ENCODE measurements around the gene EPHA3.

EPHA3 gene

GRCh38 chr3:89104499-89104898 lies 2.9 kb upstream of the EPHA3 start:
- H3K9ac ChIP-seq (ENCODE audit: low read depth, low read length, poor library complexity), result no peak overlapping the region
- H2BK5ac ChIP-seq (ENCODE audit: low read length), result no peak overlapping the region
- H3K9me3 ChIP-seq (replicated peaks in 1 of 2; ENCODE audit: control insufficient read depth in 2 of 2, insufficient read depth in 1 of 2, low read depth in 1 of 2, low read length in 2 of 2), result no peaks in the 10 kb centered on the region
- no peak overlapping the region for H2AFZ ChIP-seq (ENCODE audit: low read length)
- no peak overlapping the region for H2BK12ac ChIP-seq (ENCODE audit: low read length)
- H3K4me2 ChIP-seq (ENCODE audit: insufficient read depth, low read length, poor library complexity, severe bottlenecking), result no peak overlapping the region
- no peak overlapping the region for H3K4ac ChIP-seq (ENCODE audit: low read length)
- H4K91ac ChIP-seq (ENCODE audit: low read depth, low read length, poor library complexity), result no peak overlapping the region
- H3K27me3 ChIP-seq (ENCODE audit: control insufficient read depth in 3 of 3, insufficient read depth in 3 of 3, low read depth in 1 of 3, low read length in 3 of 3), result peaks cover 0 to 4% (median 0%) of the 10 kb centered on the region in 3 experiments
- no peak overlapping the region for H3K4me3 ChIP-seq (ENCODE audit: low read length in 2 of 2)
- H3K36me3 ChIP-seq (replicated peaks in 1 of 2; ENCODE audit: control insufficient read depth in 2 of 2, insufficient read depth in 2 of 2, low read length in 2 of 2), result no peaks in the 10 kb centered on the region
- DNase-seq (ENCODE audit: low spot score), result no peak
- no peaks in the 10 kb centered on the region for H3K79me1 ChIP-seq (ENCODE audit: low read depth, low read length)
- H2BK15ac ChIP-seq (ENCODE audit: low read length), result no peak overlapping the region
- H2AK5ac ChIP-seq (ENCODE audit: low read depth, low read length), result no peak overlapping the region
- H2BK120ac ChIP-seq (ENCODE audit: low read depth, low read length), result no peak overlapping the region
- H3K14ac ChIP-seq (ENCODE audit: low read length), result no peak overlapping the region
- H4K8ac ChIP-seq (ENCODE audit: low read depth, low read length), result no peak overlapping the region
- no CpG with 5 or more reads among the region's 3 CpGs for WGBS, 2 donors (ENCODE audit: extremely low coverage in 2 of 2, insufficient read length in 2 of 2, insufficient replicate concordance in 1 of 2)
- H3K18ac ChIP-seq (ENCODE audit: low read length), result no peak overlapping the region
- H3K4me1 ChIP-seq (ENCODE audit: control insufficient read depth in 2 of 2, insufficient read depth in 1 of 2, low read depth in 1 of 2, low read length in 2 of 2), result peaks cover 0 to 3% of the 10 kb centered on the region in 2 donors
- H3K23ac ChIP-seq (ENCODE audit: low read depth, low read length, poor library complexity), result no peak overlapping the region
- no peak overlapping the region for H3K27ac ChIP-seq (replicated peaks; ENCODE audit: low read length)

GRCh38 chr3:89105503-89105902 lies 1.9 kb upstream of the EPHA3 start:
- Histone ChIP-seq H2BK120ac (ENCODE audit: low read depth, low read length) (no peak overlapping the region), H2AK5ac (ENCODE audit: low read depth, low read length) (no peak overlapping the region), H4K8ac (ENCODE audit: low read depth, low read length) (no peak overlapping the region), H3K18ac (ENCODE audit: low read length) (no peak overlapping the region), H3K14ac (ENCODE audit: low read length) (no peak overlapping the region), H3K36me3 (replicated peaks in 1 of 2; ENCODE audit: control insufficient read depth in 2 of 2, insufficient read depth in 2 of 2, low read length in 2 of 2) (no peaks in the 10 kb centered on the region), H3K9ac (ENCODE audit: low read depth, low read length, poor library complexity) (no peak overlapping the region), H2BK15ac (ENCODE audit: low read length) (no peak overlapping the region), H3K9me3 (replicated peaks in 1 of 2; ENCODE audit: control insufficient read depth in 2 of 2, insufficient read depth in 1 of 2, low read depth in 1 of 2, low read length in 2 of 2) (no peaks in the 10 kb centered on the region), H3K27ac (replicated peaks; ENCODE audit: low read length) (no peak overlapping the region), H3K27me3 (ENCODE audit: control insufficient read depth in 3 of 3, insufficient read depth in 3 of 3, low read depth in 1 of 3, low read length in 3 of 3) (peaks cover 0 to 4% (median 0%) of the 10 kb centered on the region in 3 experiments), H2BK12ac (ENCODE audit: low read length) (no peak overlapping the region), H3K23ac (ENCODE audit: low read depth, low read length, poor library complexity) (no peak overlapping the region), H4K91ac (ENCODE audit: low read depth, low read length, poor library complexity) (no peak overlapping the region), H2BK5ac (ENCODE audit: low read length) (no peak overlapping the region), H2AFZ (ENCODE audit: low read length) (no peak overlapping the region), H3K4me2 (ENCODE audit: insufficient read depth, low read length, poor library complexity, severe bottlenecking) (no peak overlapping the region), H3K4me1 (ENCODE audit: control insufficient read depth in 2 of 2, insufficient read depth in 1 of 2, low read depth in 1 of 2, low read length in 2 of 2) (peaks cover 0 to 3% of the 10 kb centered on the region in 2 donors), H3K4me3 (ENCODE audit: low read length in 2 of 2) (no peak overlapping the region), H3K79me1 (ENCODE audit: low read depth, low read length) (no peaks in the 10 kb centered on the region), H3K4ac (ENCODE audit: low read length) (no peak overlapping the region)
- no CpG with 5 or more reads among the region's 1 CpG for WGBS, 2 donors (ENCODE audit: extremely low coverage in 2 of 2, insufficient read length in 2 of 2, insufficient replicate concordance in 1 of 2)
- no peak for DNase-seq (ENCODE audit: low spot score)

- no peak overlapping the region for H3K9ac ChIP-seq (ENCODE audit: low read depth, low read length, poor library complexity)
- peak overlapping the region in 1 of 2 donors; percentile 55 for H3K4me3 ChIP-seq (ENCODE audit: low read length in 2 of 2)
- WGBS, 2 donors (ENCODE audit: extremely low coverage in 2 of 2, insufficient read length in 2 of 2, insufficient replicate concordance in 1 of 2), result no CpG with 5 or more reads among the region's 5 CpGs
- no peak overlapping the region for H4K91ac ChIP-seq (ENCODE audit: low read depth, low read length, poor library complexity)
- H2BK12ac ChIP-seq (ENCODE audit: low read length), result no peak overlapping the region
- H2BK5ac ChIP-seq (ENCODE audit: low read length), result no peak overlapping the region
- peaks cover 0 to 4% (median 0%) of the 10 kb centered on the region in 3 experiments for H3K27me3 ChIP-seq (ENCODE audit: control insufficient read depth in 3 of 3, insufficient read depth in 3 of 3, low read depth in 1 of 3, low read length in 3 of 3)
- no peak for DNase-seq (ENCODE audit: low spot score)
- no peak overlapping the region for H3K4me2 ChIP-seq (ENCODE audit: insufficient read depth, low read length, poor library complexity, severe bottlenecking)
- H3K18ac ChIP-seq (ENCODE audit: low read length), result no peak overlapping the region
- H3K79me1 ChIP-seq (ENCODE audit: low read depth, low read length), result no peaks in the 10 kb centered on the region
- H3K14ac ChIP-seq (ENCODE audit: low read length), result no peak overlapping the region
- H2AK5ac ChIP-seq (ENCODE audit: low read depth, low read length), result no peak overlapping the region
- no peak overlapping the region for H4K8ac ChIP-seq (ENCODE audit: low read depth, low read length)
- no peak overlapping the region for H2BK120ac ChIP-seq (ENCODE audit: low read depth, low read length)
- no peak overlapping the region for H3K27ac ChIP-seq (replicated peaks; ENCODE audit: low read length)
- no peak overlapping the region for H3K23ac ChIP-seq (ENCODE audit: low read depth, low read length, poor library complexity)
- no peaks in the 10 kb centered on the region for H3K9me3 ChIP-seq (replicated peaks in 1 of 2; ENCODE audit: control insufficient read depth in 2 of 2, insufficient read depth in 1 of 2, low read depth in 1 of 2, low read length in 2 of 2)
- peak overlapping the region; percentile 85 for H2AFZ ChIP-seq (ENCODE audit: low read length)
- no peak overlapping the region for H2BK15ac ChIP-seq (ENCODE audit: low read length)
- H3K4ac ChIP-seq (ENCODE audit: low read length), result no peak overlapping the region
- H3K36me3 ChIP-seq (replicated peaks in 1 of 2; ENCODE audit: control insufficient read depth in 2 of 2, insufficient read depth in 2 of 2, low read length in 2 of 2), result no peaks in the 10 kb centered on the region
- H3K4me1 ChIP-seq (ENCODE audit: control insufficient read depth in 2 of 2, insufficient read depth in 1 of 2, low read depth in 1 of 2, low read length in 2 of 2), result peaks cover 2 to 4% of the 10 kb centered on the region in 2 donors
Measured at GRCh38 chr3:89108291-89108550, 800 bp downstream of the EPHA3 start.

- Histone ChIP-seq H3K4ac (ENCODE audit: low read length) (no peak overlapping the region), H3K27me3 (ENCODE audit: control insufficient read depth in 3 of 3, insufficient read depth in 3 of 3, low read depth in 1 of 3, low read length in 3 of 3) (no peaks in the 10 kb centered on the region), H3K18ac (ENCODE audit: low read length) (no peak overlapping the region), H4K91ac (ENCODE audit: low read depth, low read length, poor library complexity) (no peak overlapping the region), H2AFZ (ENCODE audit: low read length) (peak overlapping the region; percentile 88), H2BK120ac (ENCODE audit: low read depth, low read length) (no peak overlapping the region), H3K27ac (replicated peaks; ENCODE audit: low read length) (no peak overlapping the region), H3K4me2 (ENCODE audit: insufficient read depth, low read length, poor library complexity, severe bottlenecking) (no peak overlapping the region), H3K4me3 (ENCODE audit: low read length in 2 of 2) (no peak overlapping the region), H3K4me1 (ENCODE audit: control insufficient read depth in 2 of 2, insufficient read depth in 1 of 2, low read depth in 1 of 2, low read length in 2 of 2) (peaks cover 2 to 6% of the 10 kb centered on the region in 2 donors), H3K9ac (ENCODE audit: low read depth, low read length, poor library complexity) (no peak overlapping the region), H2BK5ac (ENCODE audit: low read length) (no peak overlapping the region), H3K14ac (ENCODE audit: low read length) (no peak overlapping the region), H2AK5ac (ENCODE audit: low read depth, low read length) (no peak overlapping the region), H2BK15ac (ENCODE audit: low read length) (no peak overlapping the region), H2BK12ac (ENCODE audit: low read length) (no peak overlapping the region), H3K23ac (ENCODE audit: low read depth, low read length, poor library complexity) (no peak overlapping the region), H3K79me1 (ENCODE audit: low read depth, low read length) (no peaks in the 10 kb centered on the region), H3K36me3 (replicated peaks in 1 of 2; ENCODE audit: control insufficient read depth in 2 of 2, insufficient read depth in 2 of 2, low read length in 2 of 2) (no peaks in the 10 kb centered on the region), H3K9me3 (replicated peaks in 1 of 2; ENCODE audit: control insufficient read depth in 2 of 2, insufficient read depth in 1 of 2, low read depth in 1 of 2, low read length in 2 of 2) (no peaks in the 10 kb centered on the region), H4K8ac (ENCODE audit: low read depth, low read length) (no peak overlapping the region)
- WGBS, 2 donors (ENCODE audit: extremely low coverage in 2 of 2, insufficient read length in 2 of 2, insufficient replicate concordance in 1 of 2), result no CpG with 5 or more reads among the region's 4 CpGs
- no peak for DNase-seq (ENCODE audit: low spot score)
Measured at GRCh38 chr3:89113344-89113743, 5.9 kb downstream of the EPHA3 start.

Measured in neuronal stem cell (in vitro differentiated cells).